HEK293 (cell line): ENCODE data around the gene AK9.

ENCODE experiments used
- CTCF ChIA-PET: fragments of 350-600 bp; formaldehyde crosslinking; extraction: SDS; loops from one replicate; lab custom pipeline; 2021; ENCODE audit warnings: antibody characterized with exemption; lab: Yijun Ruan, JAX
- POLR2A ChIA-PET: fragments of 300-600 bp; formaldehyde crosslinking; extraction: SDS; loops from one replicate; lab custom pipeline; 2020; ENCODE audit warnings: antibody characterized with exemption, inconsistent platforms; lab: Yijun Ruan, JAX
- H3K27ac ChIP-seq: fragments of 200-500 bp; sonication (Bioruptor generic); 2 replicates; pipeline ENCODE4 v1.5.1; 2014; ENCODE audit warnings: low read depth, low read length, control low read depth, inconsistent platforms; ENCODE audit errors: extremely low read depth
- H3K36me3 ChIP-seq, 2 experiments: fragments of 200-500 bp in 1 of 2; sonication (Bioruptor generic) in 1 of 2; 1 replicate in 1 of 2; 2 replicates in 1 of 2; pipeline ENCODE4 v1.5.1; 2014 to 2017; ENCODE audit warnings: inconsistent platforms in 2 of 2, low read length in 2 of 2; ENCODE audit not compliant: control insufficient read depth in 2 of 2, insufficient read depth in 1 of 2
- H3K4me1 ChIP-seq: fragments of 200-500 bp; sonication (Bioruptor generic); 2 replicates; pipeline ENCODE4 v1.5.1; 2014; ENCODE audit warnings: mild to moderate bottlenecking, low read length, inconsistent platforms; ENCODE audit not compliant: control insufficient read depth, insufficient read depth
- H3K4me3 ChIP-seq: 2 replicates; pipeline ENCODE4 v1.5.1; 2011; ENCODE audit warnings: low read depth, mild to moderate bottlenecking, control low read depth, low read length, moderate library complexity
- H3K9me3 ChIP-seq: fragments of 200-500 bp; sonication (Bioruptor generic); 2 replicates; pipeline ENCODE4 v1.5.1; 2014; ENCODE audit warnings: low read depth, low read length, inconsistent platforms; ENCODE audit not compliant: control insufficient read depth, insufficient read depth
- OVOL3 ChIP-seq: fragments of 450-650 bp; formaldehyde crosslinking; IDR thresholded peaks from 2 replicates; pipeline ENCODE4 v1.5.1; 2016; ENCODE audit warnings: missing biosample characterization, missing genetic modification characterization
- PATZ1 ChIP-seq: fragments of 450-650 bp; formaldehyde crosslinking; IDR thresholded peaks from 2 replicates; pipeline ENCODE4 v1.5.1; 2016; ENCODE audit warnings: missing biosample characterization, missing genetic modification characterization
- RBAK ChIP-seq: fragments of 450-650 bp; formaldehyde crosslinking; IDR thresholded peaks from 2 replicates; pipeline ENCODE4 v1.5.1; 2016; ENCODE audit warnings: missing biosample characterization, missing genetic modification characterization
- SCRT1 ChIP-seq: fragments of 450-650 bp; formaldehyde crosslinking; IDR thresholded peaks from 2 replicates; pipeline ENCODE4 v1.5.1; 2016; ENCODE audit warnings: missing biosample characterization, missing genetic modification characterization, borderline replicate concordance
- SCRT2 ChIP-seq: fragments of 450-650 bp; formaldehyde crosslinking; IDR thresholded peaks from 2 replicates; pipeline ENCODE4 v1.5.1; 2016; ENCODE audit warnings: missing biosample characterization, missing genetic modification characterization
- ZNF133 ChIP-seq: fragments of 450-650 bp; formaldehyde crosslinking; IDR thresholded peaks from 2 replicates; pipeline ENCODE4 v1.5.1; 2016; ENCODE audit warnings: missing biosample characterization, missing genetic modification characterization
- ZNF169 ChIP-seq: fragments of 450-650 bp; formaldehyde crosslinking; IDR thresholded peaks from 2 replicates; pipeline ENCODE4 v1.5.1; 2016; ENCODE audit warnings: missing biosample characterization, missing genetic modification characterization
- ZNF175 ChIP-seq: fragments of 450-650 bp; formaldehyde crosslinking; IDR thresholded peaks from 2 replicates; pipeline ENCODE4 v1.5.1; 2016; ENCODE audit warnings: missing biosample characterization, missing genetic modification characterization
- ZNF24 ChIP-seq: fragments of 450-650 bp; formaldehyde crosslinking; IDR thresholded peaks from 2 replicates; pipeline ENCODE4 v1.5.1; 2016; ENCODE audit warnings: missing biosample characterization, missing genetic modification characterization
- ZNF26 ChIP-seq: fragments of 450-650 bp; formaldehyde crosslinking; IDR thresholded peaks from 2 replicates; pipeline ENCODE4 v1.5.1; 2016; ENCODE audit warnings: missing biosample characterization, missing genetic modification characterization
- ZNF280D ChIP-seq: fragments of 450-650 bp; formaldehyde crosslinking; IDR thresholded peaks from 2 replicates; pipeline ENCODE4 v1.5.1; 2016; ENCODE audit warnings: missing biosample characterization, missing genetic modification characterization
- ZNF37A ChIP-seq: fragments of 450-650 bp; IDR thresholded peaks from 2 replicates; pipeline ENCODE4 v1.5.1; 2018; ENCODE audit warnings: missing biosample characterization, missing genetic modification characterization
- ZNF514 ChIP-seq: fragments of 450-650 bp; formaldehyde crosslinking; IDR thresholded peaks from 2 replicates; pipeline ENCODE4 v1.5.1; 2016; ENCODE audit warnings: missing biosample characterization, missing genetic modification characterization
- ZNF654 ChIP-seq: fragments of 450-650 bp; formaldehyde crosslinking; IDR thresholded peaks from 2 replicates; pipeline ENCODE4 v1.5.1; 2016; ENCODE audit warnings: low read depth, missing biosample characterization, missing genetic modification characterization
- ZNF768 ChIP-seq: fragments of 450-650 bp; formaldehyde crosslinking; IDR thresholded peaks from 2 replicates; pipeline ENCODE4 v1.5.1; 2018; ENCODE audit warnings: missing biosample characterization, mild to moderate bottlenecking, missing genetic modification characterization
- ZSCAN4 ChIP-seq: fragments of 450-650 bp; formaldehyde crosslinking; IDR thresholded peaks from 2 replicates; pipeline ENCODE4 v1.5.1; 2017; ENCODE audit warnings: missing biosample characterization, missing genetic modification characterization

Gene AK9

GRCh38 chr6:109469591-109470189, 221.3 kb downstream of the AK9 start:
- POLR2A ChIA-PET = interaction anchor here (1.0 to 1.3 kb wide), 2 partner anchors 9 to 11 kb away, joined by 3 to 4 read pairs; no protein-coding TSS in a partner anchor

More at GRCh38 chr6:109469591-109470189, 221.3 kb downstream of the AK9 start:
- H3K4me3 ChIP-seq = no peak overlapping the region
- no peaks in the 10 kb centered on the region for H3K4me1 ChIP-seq
- TF ChIP-seq ZNF654 (tag by site-specific recombination) (no peak), OVOL3 (tag by site-specific recombination) (no peak), ZNF133 (tag by site-specific recombination) (no peak), SCRT1 (tag by site-specific recombination) (peak; percentile 52; the same call in 1 of the 2 replicates), ZNF514 (no peak), ZNF24 (tag by site-specific recombination) (no peak), PATZ1 (tag by site-specific recombination) (no peak), ZNF26 (tag by site-specific recombination) (no peak), ZNF768 (tag by site-specific recombination) (no peak), RBAK (tag by site-specific recombination) (no peak), ZSCAN4 (no peak), SCRT2 (peak; percentile 81), ZNF175 (tag by site-specific recombination) (no peak), ZNF37A (tag by site-specific recombination) (no peak), ZNF169 (no peak), ZNF280D (tag by site-specific recombination) (no peak)
- H3K9me3 ChIP-seq = no peaks in the 10 kb centered on the region
- CTCF ChIA-PET = interaction anchor here (0.7 to 1.0 kb wide), 2 partner anchors 86 to 282 kb away, joined by 3 to 4 read pairs; no protein-coding TSS in a partner anchor
- H3K27ac ChIP-seq = no peak overlapping the region
- peaks cover 49 to 99% of the 10 kb centered on the region in 2 experiments for H3K36me3 ChIP-seq
